Neutrophil (primary cell): Measurements from ENCODE around the gene TMEM181.
"Not testable (repeated sequence)": the region's sequence is repeated elsewhere in the genome, so short reads cannot be mapped to it uniquely, and the experiment has no call there.

Experiments used
- H3K27ac ChIP-seq: fragments of 200-600 bp; sonication (generic); 2 replicates; pipeline ENCODE4 v1.5.1; 2016; ENCODE audit warnings: mild to moderate bottlenecking, moderate library complexity
- H3K27me3 ChIP-seq: fragments of 200-600 bp; sonication (generic); 2 replicates; pipeline ENCODE4 v1.6.0; 2016; ENCODE audit warnings: mild to moderate bottlenecking
- H3K36me3 ChIP-seq: fragments of 200-600 bp; sonication (generic); 2 replicates; pipeline ENCODE4 v1.5.1; 2017
- H3K4me1 ChIP-seq, 2 experiments: fragments of 200-600 bp in 1 of 2; sonication (generic) in 1 of 2; 1 replicate in 1 of 2; 2 replicates in 1 of 2; pipeline versions ENCODE4 v1.5.1 to v1.6.1; 2013 to 2016; ENCODE audit warnings: low read depth in 1 of 2, low read length in 1 of 2, mild to moderate bottlenecking in 1 of 2, moderate library complexity in 1 of 2; ENCODE audit not compliant: control insufficient read depth in 1 of 2, insufficient read depth in 1 of 2
- H3K4me3 ChIP-seq, 2 experiments: fragments of 200-600 bp in 1 of 2; sonication (generic) in 1 of 2; 1 replicate in 1 of 2; 2 replicates in 1 of 2; pipeline ENCODE4 v1.5.1; 2013 to 2016; ENCODE audit warnings: low read depth in 1 of 2, low read length in 1 of 2, mild to moderate bottlenecking in 1 of 2, moderate library complexity in 1 of 2
- H3K9me3 ChIP-seq: fragments of 200-600 bp; sonication (generic); 2 replicates; pipeline ENCODE4 v1.5.1; 2016
- CTCF ChIP-seq: fragments of 200-600 bp; sonication (generic); IDR thresholded peaks from 2 replicates; pipeline ENCODE4 v1.5.1; 2016; ENCODE audit warnings: antibody characterized with exemption

TMEM181 gene

GRCh38 chr6:158517038-158517437 lies 42.9 kb upstream of the TMEM181 start:
- H3K27me3 ChIP-seq: peaks cover 84% of the 10 kb centered on the region
- H3K36me3 ChIP-seq: no peaks in the 10 kb centered on the region
- no peaks in the 10 kb centered on the region for H3K4me1 ChIP-seq
- H3K4me3 ChIP-seq: no peak overlapping the region
- TF ChIP-seq CTCF: no peak
- H3K9me3 ChIP-seq: no peaks in the 10 kb centered on the region
- no peak overlapping the region for H3K27ac ChIP-seq

GRCh38 chr6:158517581-158517980 lies 42.3 kb upstream of the TMEM181 start:
- Histone ChIP-seq H3K9me3 (no peaks in the 10 kb centered on the region), H3K36me3 (no peaks in the 10 kb centered on the region), H3K27ac (no peak overlapping the region), H3K4me3 (no peak overlapping the region), H3K27me3 (peaks cover 84% of the 10 kb centered on the region), H3K4me1 (no peaks in the 10 kb centered on the region)
- TF ChIP-seq CTCF: no peak

GRCh38 chr6:158518191-158519127 lies 41.4 kb upstream of the TMEM181 start:
- Histone ChIP-seq H3K27me3 (peaks cover 83% of the 10 kb centered on the region), H3K36me3 (no peaks in the 10 kb centered on the region), H3K27ac (no peak overlapping the region), H3K9me3 (no peaks in the 10 kb centered on the region), H3K4me3 (no peak overlapping the region), H3K4me1 (no peaks in the 10 kb centered on the region)
- no peak for TF ChIP-seq CTCF

GRCh38 chr6:158519300-158519699 lies 40.6 kb upstream of the TMEM181 start:
- no peaks in the 10 kb centered on the region for H3K9me3 ChIP-seq
- no peak for TF ChIP-seq CTCF
- no peak overlapping the region for H3K4me3 ChIP-seq
- H3K27me3 ChIP-seq: peaks cover 74% of the 10 kb centered on the region
- H3K4me1 ChIP-seq: no peaks in the 10 kb centered on the region
- H3K27ac ChIP-seq: no peak overlapping the region
- no peaks in the 10 kb centered on the region for H3K36me3 ChIP-seq

GRCh38 chr6:158519761-158520160 lies 40.1 kb upstream of the TMEM181 start:
- Histone ChIP-seq H3K27ac (no peak overlapping the region), H3K27me3 (peaks cover 71% of the 10 kb centered on the region), H3K4me1 (no peaks in the 10 kb centered on the region), H3K4me3 (no peak overlapping the region), H3K36me3 (no peaks in the 10 kb centered on the region), H3K9me3 (no peaks in the 10 kb centered on the region)
- no peak for TF ChIP-seq CTCF

GRCh38 chr6:158520975-158521374 lies 38.9 kb upstream of the TMEM181 start:
- H3K36me3 ChIP-seq, H3K27ac ChIP-seq, H3K4me1 ChIP-seq, H3K9me3 ChIP-seq, H3K4me3 ChIP-seq: not testable (repeated sequence)
- peaks cover 70% of the 10 kb centered on the region for H3K27me3 ChIP-seq
